HepG2 (cell line): ENCODE data around the gene CYTH2. TPM values are rescaled to one million over a fixed set of nuclear protein-coding genes. Genes with fewer than 3 reads are reported as not detected.

Experiments
- CHD2 ChIP-seq: IDR thresholded peaks from 2 replicates; pipeline ENCODE4 v1.6.1; 2011; ENCODE audit warnings: low read depth, low read length, improper control_type of control experiment
- CREB3 ChIP-seq: sonication (generic); formaldehyde crosslinking; IDR thresholded peaks from 2 replicates; pipeline ENCODE4 v1.5.0; 2020; ENCODE audit warnings: missing genetic modification reagents
- HMGA1 ChIP-seq: sonication (generic); formaldehyde crosslinking; conservative IDR thresholded peaks from 2 replicates; pipeline ENCODE4 v1.4.0; 2020; ENCODE audit warnings: missing genetic modification reagents
- NCOA1 ChIP-seq: sonication (generic); formaldehyde crosslinking; IDR thresholded peaks from 2 replicates; pipeline ENCODE4 v1.9.0; 2021; ENCODE audit warnings: missing genetic modification reagents
- NR2F1 ChIP-seq, 2 experiments: fragments of 450-650 bp in 1 of 2; formaldehyde crosslinking in 1 of 2; IDR thresholded peaks; 2 replicates each; pipeline versions ENCODE4 v1.5.0 to v1.6.1; 2016 to 2020; ENCODE audit warnings: mild to moderate bottlenecking in 1 of 2, missing compliant biosample characterization in 1 of 2, missing genetic modification reagents in 1 of 2, moderate library complexity in 1 of 2
- PRPF4 ChIP-seq: fragments of 200-400 bp; formaldehyde crosslinking; IDR thresholded peaks from 2 replicates; pipeline ENCODE4 v1.6.1; 2016; ENCODE audit warnings: low read length, low read depth; ENCODE audit not compliant: poor library complexity, severe bottlenecking
- RNF2 ChIP-seq: fragments of 450-650 bp; conservative IDR thresholded peaks from 2 replicates; pipeline ENCODE4 v1.6.1; 2016; ENCODE audit warnings: low read depth
- SP5 ChIP-seq: IDR thresholded peaks from 2 replicates; pipeline ENCODE4 v1.6.1; 2016; ENCODE audit warnings: low read depth, borderline replicate concordance
- TEF ChIP-seq: sonication (generic); formaldehyde crosslinking; IDR thresholded peaks from 2 replicates; pipeline ENCODE4 v1.5.0; 2020; ENCODE audit warnings: missing genetic modification reagents
- ZNF564 ChIP-seq: sonication (generic); formaldehyde crosslinking; IDR thresholded peaks from 2 replicates; pipeline ENCODE4 v1.8.1; 2023; ENCODE audit warnings: mild to moderate bottlenecking, missing genetic modification reagents
- ZNF572 ChIP-seq: sonication (generic); formaldehyde crosslinking; IDR thresholded peaks from 2 replicates; pipeline ENCODE4 v1.5.1; 2020; ENCODE audit warnings: mild to moderate bottlenecking, missing genetic modification reagents
- ZNF75D ChIP-seq: sonication (generic); formaldehyde crosslinking; IDR thresholded peaks from 2 replicates; pipeline ENCODE4 v1.8.1; 2023; ENCODE audit warnings: missing genetic modification reagents, mild to moderate bottlenecking, borderline replicate concordance
- polyA plus RNA-seq, 8 experiments: library from polyadenylated mRNA; depleted of rRNA in 3 of 8; stranded (reverse) in 7 of 8; unstranded in 1 of 8; fragments of >200 nt; fragmentation: Illumina TruSeq in 4 of 8; extraction: Trizol in 4 of 8; gene quantifications; 2 replicates each; pipeline versions ENCODE4 v1.2.1 to v1.2.3, GENCODE V29; 2011 to 2016; ENCODE audit warnings: low read depth in 4 of 8, missing spikeins in 1 of 8, mixed read lengths in 1 of 8; ENCODE audit not compliant: insufficient read depth in 1 of 8
- total RNA-seq, 5 experiments: library from RNA; depleted of rRNA; stranded (reverse); fragments of >200 nt; fragmentation: Illumina TruSeq; extraction: Trizol; gene quantifications; 2 replicates each; pipeline ENCODE4 v1.2.3, GENCODE V29; 2016; ENCODE audit warnings: low read depth in 1 of 5
- TF ChIP-seq, protein P1 (sequence below): sonication (generic); formaldehyde crosslinking; IDR thresholded peaks from one replicate; pipeline ENCODE4 v1.5.1; 2020; ENCODE audit warnings: mild to moderate bottlenecking, missing genetic modification reagents; ENCODE audit errors: not compliant biosample characterization
- TF ChIP-seq, protein P2 (sequence below): fragments of 450-650 bp; IDR thresholded peaks from 2 replicates; pipeline ENCODE4 v1.6.1; 2016

CYTH2 gene
- total and polyA plus RNA-seq, 2 of the 13 experiments (the other 11 are each of a cell fraction or from before 2014, with no cell fraction given), result 16.5 to 39.3 TPM

GRCh38 chr19:48513289-48514122, 44.3 kb downstream of the CYTH2 start (continued):
- TF ChIP-seq, protein P1, sequence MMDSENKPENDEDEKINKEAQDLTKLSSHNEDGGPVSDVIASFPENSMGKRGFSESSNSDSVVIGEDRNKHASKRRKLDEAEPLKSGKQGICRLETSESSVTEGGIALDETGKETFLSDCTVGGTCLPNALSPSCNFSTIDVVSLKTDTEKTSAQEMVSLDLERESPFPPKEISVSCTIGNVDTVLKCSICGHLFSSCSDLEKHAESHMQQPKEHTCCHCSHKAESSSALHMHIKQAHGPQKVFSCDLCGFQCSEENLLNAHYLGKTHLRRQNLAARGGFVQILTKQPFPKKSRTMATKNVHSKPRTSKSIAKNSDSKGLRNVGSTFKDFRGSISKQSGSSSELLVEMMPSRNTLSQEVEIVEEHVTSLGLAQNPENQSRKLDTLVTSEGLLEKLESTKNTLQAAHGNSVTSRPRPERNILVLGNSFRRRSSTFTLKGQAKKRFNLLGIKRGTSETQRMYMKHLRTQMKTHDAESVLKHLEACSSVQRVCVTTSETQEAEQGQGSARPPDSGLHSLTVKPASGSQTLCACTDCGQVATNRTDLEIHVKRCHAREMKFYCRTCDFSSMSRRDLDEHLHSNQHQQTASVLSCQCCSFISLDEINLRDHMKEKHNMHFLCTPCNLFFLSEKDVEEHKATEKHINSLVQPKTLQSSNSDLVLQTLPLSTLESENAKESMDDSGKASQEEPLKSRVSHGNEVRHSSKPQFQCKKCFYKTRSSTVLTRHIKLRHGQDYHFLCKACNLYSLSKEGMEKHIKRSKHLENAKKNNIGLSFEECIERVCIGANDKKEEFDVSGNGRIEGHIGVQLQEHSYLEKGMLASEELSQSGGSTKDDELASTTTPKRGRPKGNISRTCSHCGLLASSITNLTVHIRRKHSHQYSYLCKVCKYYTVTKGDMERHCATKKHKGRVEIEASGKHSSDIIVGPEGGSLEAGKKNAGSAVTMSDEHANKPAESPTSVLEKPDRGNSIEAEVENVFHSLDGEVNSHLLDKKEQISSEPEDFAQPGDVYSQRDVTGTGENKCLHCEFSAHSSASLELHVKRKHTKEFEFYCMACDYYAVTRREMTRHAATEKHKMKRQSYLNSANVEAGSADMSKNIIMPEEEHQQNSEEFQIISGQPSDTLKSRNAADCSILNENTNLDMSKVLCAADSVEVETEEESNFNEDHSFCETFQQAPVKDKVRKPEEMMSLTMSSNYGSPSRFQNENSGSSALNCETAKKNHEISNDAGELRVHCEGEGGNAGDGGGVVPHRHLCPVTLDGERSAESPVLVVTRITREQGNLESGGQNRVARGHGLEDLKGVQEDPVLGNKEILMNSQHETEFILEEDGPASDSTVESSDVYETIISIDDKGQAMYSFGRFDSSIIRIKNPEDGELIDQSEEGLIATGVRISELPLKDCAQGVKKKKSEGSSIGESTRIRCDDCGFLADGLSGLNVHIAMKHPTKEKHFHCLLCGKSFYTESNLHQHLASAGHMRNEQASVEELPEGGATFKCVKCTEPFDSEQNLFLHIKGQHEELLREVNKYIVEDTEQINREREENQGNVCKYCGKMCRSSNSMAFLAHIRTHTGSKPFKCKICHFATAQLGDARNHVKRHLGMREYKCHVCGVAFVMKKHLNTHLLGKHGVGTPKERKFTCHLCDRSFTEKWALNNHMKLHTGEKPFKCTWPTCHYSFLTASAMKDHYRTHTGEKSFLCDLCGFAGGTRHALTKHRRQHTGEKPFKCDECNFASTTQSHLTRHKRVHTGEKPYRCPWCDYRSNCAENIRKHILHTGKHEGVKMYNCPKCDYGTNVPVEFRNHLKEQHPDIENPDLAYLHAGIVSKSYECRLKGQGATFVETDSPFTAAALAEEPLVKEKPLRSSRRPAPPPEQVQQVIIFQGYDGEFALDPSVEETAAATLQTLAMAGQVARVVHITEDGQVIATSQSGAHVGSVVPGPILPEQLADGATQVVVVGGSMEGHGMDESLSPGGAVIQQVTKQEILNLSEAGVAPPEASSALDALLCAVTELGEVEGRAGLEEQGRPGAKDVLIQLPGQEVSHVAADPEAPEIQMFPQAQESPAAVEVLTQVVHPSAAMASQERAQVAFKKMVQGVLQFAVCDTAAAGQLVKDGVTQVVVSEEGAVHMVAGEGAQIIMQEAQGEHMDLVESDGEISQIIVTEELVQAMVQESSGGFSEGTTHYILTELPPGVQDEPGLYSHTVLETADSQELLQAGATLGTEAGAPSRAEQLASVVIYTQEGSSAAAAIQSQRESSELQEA, result no peak
- no peak for TF ChIP-seq RNF2
- TF ChIP-seq NCOA1 (CRISPR knock-in tag), result no peak
- TF ChIP-seq TEF (CRISPR knock-in tag), result no peak
- TF ChIP-seq, protein P2, sequence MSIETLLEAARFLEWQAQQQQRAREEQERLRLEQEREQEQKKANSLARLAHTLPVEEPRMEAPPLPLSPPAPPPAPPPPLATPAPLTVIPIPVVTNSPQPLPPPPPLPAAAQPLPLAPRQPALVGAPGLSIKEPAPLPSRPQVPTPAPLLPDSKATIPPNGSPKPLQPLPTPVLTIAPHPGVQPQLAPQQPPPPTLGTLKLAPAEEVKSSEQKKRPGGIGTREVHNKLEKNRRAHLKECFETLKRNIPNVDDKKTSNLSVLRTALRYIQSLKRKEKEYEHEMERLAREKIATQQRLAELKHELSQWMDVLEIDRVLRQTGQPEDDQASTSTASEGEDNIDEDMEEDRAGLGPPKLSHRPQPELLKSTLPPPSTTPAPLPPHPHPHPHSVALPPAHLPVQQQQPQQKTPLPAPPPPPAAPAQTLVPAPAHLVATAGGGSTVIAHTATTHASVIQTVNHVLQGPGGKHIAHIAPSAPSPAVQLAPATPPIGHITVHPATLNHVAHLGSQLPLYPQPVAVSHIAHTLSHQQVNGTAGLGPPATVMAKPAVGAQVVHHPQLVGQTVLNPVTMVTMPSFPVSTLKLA, result no peak
- no peak for TF ChIP-seq SP5 (CRISPR knock-in tag)
- no peak for TF ChIP-seq PRPF4
- no peak for TF ChIP-seq NR2F1 (CRISPR knock-in tag; IDR thresholded peaks at IDR 0.05)
- no peak for TF ChIP-seq ZNF564 (CRISPR knock-in tag)
- TF ChIP-seq CHD2, result no peak
- no peak for TF ChIP-seq ZNF75D (CRISPR knock-in tag)
- TF ChIP-seq ZNF572 (CRISPR knock-in tag), result peak; percentile 28; the same call in 1 of the 2 replicates
- no peak for TF ChIP-seq CREB3
- no peak for TF ChIP-seq HMGA1 (CRISPR knock-in tag)
